GM21786 (cell line): ENCODE results near the gene ANKRD9.
A peak's percentile ranks its signal among the peaks of the same experiment; 100 is the strongest.
"Not testable (repeated sequence)": the region's sequence is repeated elsewhere in the genome, so short reads cannot be mapped to it uniquely, and the experiment has no call there.

Source experiments
- ATAC-seq: cut with Tn5 transposase; IDR thresholded peaks from one replicate; pipeline ENCODE4 v1.9.1; 2021; ENCODE audit not compliant: unreplicated experiment

Gene ANKRD9

GRCh38 chr14:102538602-102539543 lies 29.3 kb upstream of the ANKRD9 start:
- ATAC-seq: no peak

- no peak for ATAC-seq
These were observed 28.5 kb upstream of the ANKRD9 start for GRCh38 chr14:102537981-102538601.

- no peak for ATAC-seq
These were observed 22.7 kb upstream of the ANKRD9 start for GRCh38 chr14:102532204-102532658.

GRCh38 chr14:102530828-102531478 lies 21.4 kb upstream of the ANKRD9 start:
- ATAC-seq: no peak

GRCh38 chr14:102528431-102529170 lies 19.0 kb upstream of the ANKRD9 start:
- ATAC-seq: no peak

GRCh38 chr14:102525929-102526497 lies 16.4 kb upstream of the ANKRD9 start:
- ATAC-seq: no peak

GRCh38 chr14:102525219-102525928 lies 15.8 kb upstream of the ANKRD9 start:
- peak; percentile 16 for ATAC-seq

GRCh38 chr14:102524451-102525218 lies 15.1 kb upstream of the ANKRD9 start:
- ATAC-seq: peak; percentile 96

- ATAC-seq: no peak
These were observed 14.2 kb upstream of the ANKRD9 start for GRCh38 chr14:102523569-102524450.

GRCh38 chr14:102523200-102523568 lies 13.6 kb upstream of the ANKRD9 start:
- ATAC-seq: no peak

- not testable (repeated sequence) for ATAC-seq
These were observed 10.1 kb upstream of the ANKRD9 start for GRCh38 chr14:102519709-102520108.

GRCh38 chr14:102518063-102518648 lies 8.6 kb upstream of the ANKRD9 start:
- ATAC-seq: no peak

GRCh38 chr14:102517392-102518062 lies 8.0 kb upstream of the ANKRD9 start:
- ATAC-seq: no peak

- ATAC-seq: peak; percentile 56
These were observed 7.2 kb upstream of the ANKRD9 start for GRCh38 chr14:102516531-102517391.

- no peak for ATAC-seq
These were observed 5.6 kb upstream of the ANKRD9 start for GRCh38 chr14:102514987-102515733.
